ENCODE results near the gene PTPN20.

Gene PTPN20

GRCh38 chr10:47035819-47036337, 124.7 kb downstream of the PTPN20 start:
- CTCF ChIA-PET, result interaction anchor here (1.2 to 2.1 kb wide), 6 partner anchors 9 to 277 kb away, joined by 3 to 9 read pairs (median 4); no protein-coding TSS in a partner anchor
- DNase-seq, result no peak
- WGBS (ENCODE audit: insufficient coverage), result 93% methylated on average over 4 of the region's 4 CpGs
- no peaks in the 10 kb centered on the region for H3K9me3 ChIP-seq (ENCODE audit: control extremely low read depth in 1 of 5, control insufficient read depth in 4 of 5, insufficient read depth in 2 of 5, low read depth in 1 of 5, low read length in 4 of 5)
- H3K4me1 ChIP-seq (ENCODE audit: control extremely low read depth in 1 of 4, control insufficient read depth in 4 of 4, insufficient read depth in 4 of 4, low read length in 3 of 4), result no peaks in the 10 kb centered on the region
- H3K27ac ChIP-seq (ENCODE audit: insufficient read depth in 1 of 2, low read depth in 1 of 2, low read length in 2 of 2, poor library complexity in 1 of 2, severe bottlenecking in 2 of 2), result no peak overlapping the region
- H3K27me3 ChIP-seq (replicated peaks in 2 of 5; ENCODE audit: control insufficient read depth in 4 of 5, insufficient read depth in 5 of 5, low read length in 4 of 5), result peaks cover 0 to 3% (median 2%) of the 10 kb centered on the region in 5 experiments
- POLR2A ChIA-PET, result no interaction called here
- no peaks in the 10 kb centered on the region for H3K36me3 ChIP-seq (ENCODE audit: control insufficient read depth in 4 of 4, insufficient read depth in 4 of 4, low read length in 3 of 4)
- H3K4me3 ChIP-seq (ENCODE audit: control insufficient read depth in 1 of 7, extremely low read depth in 1 of 7, insufficient read depth in 4 of 7, low read depth in 2 of 7, low read length in 6 of 7), result no peak overlapping the region

GRCh38 chr10:47036771-47037170, 125.5 kb downstream of the PTPN20 start:
- 98% methylated on average over 6 of the region's 7 CpGs for WGBS (ENCODE audit: insufficient coverage)
- ChIA-PET CTCF (interaction anchor here (1.2 to 1.8 kb wide), 4 partner anchors 11 to 276 kb away, joined by 3 to 6 read pairs (median 4); no protein-coding TSS in a partner anchor), POLR2A (no interaction called here)
- Histone ChIP-seq H3K36me3 (ENCODE audit: control insufficient read depth in 4 of 4, insufficient read depth in 4 of 4, low read length in 3 of 4) (no peaks in the 10 kb centered on the region), H3K4me3 (ENCODE audit: control insufficient read depth in 1 of 7, extremely low read depth in 1 of 7, insufficient read depth in 4 of 7, low read depth in 2 of 7, low read length in 6 of 7) (no peak overlapping the region), H3K27ac (ENCODE audit: insufficient read depth in 1 of 2, low read depth in 1 of 2, low read length in 2 of 2, poor library complexity in 1 of 2, severe bottlenecking in 2 of 2) (no peak overlapping the region), H3K27me3 (replicated peaks in 2 of 5; ENCODE audit: control insufficient read depth in 4 of 5, insufficient read depth in 5 of 5, low read length in 4 of 5) (peaks cover 0 to 3% (median 2%) of the 10 kb centered on the region in 5 experiments), H3K9me3 (ENCODE audit: control extremely low read depth in 1 of 5, control insufficient read depth in 4 of 5, insufficient read depth in 2 of 5, low read depth in 1 of 5, low read length in 4 of 5) (no peaks in the 10 kb centered on the region), H3K4me1 (ENCODE audit: control extremely low read depth in 1 of 4, control insufficient read depth in 4 of 4, insufficient read depth in 4 of 4, low read length in 3 of 4) (no peaks in the 10 kb centered on the region)
- DNase-seq, result no peak

GRCh38 chr10:47037654-47038425, 126.6 kb downstream of the PTPN20 start:
- CTCF ChIA-PET, result interaction anchor here (1.5 to 2.7 kb wide), 3 partner anchors 10 to 274 kb away, joined by 5 to 16 read pairs (median 10); no protein-coding TSS in a partner anchor
- no peak for DNase-seq
- POLR2A ChIA-PET, result no interaction called here
- H3K4me3 ChIP-seq (ENCODE audit: control insufficient read depth in 1 of 7, extremely low read depth in 1 of 7, insufficient read depth in 4 of 7, low read depth in 2 of 7, low read length in 6 of 7), result no peak overlapping the region
- H3K27ac ChIP-seq (ENCODE audit: insufficient read depth in 1 of 2, low read depth in 1 of 2, low read length in 2 of 2, poor library complexity in 1 of 2, severe bottlenecking in 2 of 2), result no peak overlapping the region
- WGBS (ENCODE audit: insufficient coverage), result 98% methylated on average over 7 of the region's 10 CpGs
- peaks cover 0 to 3% (median 2%) of the 10 kb centered on the region in 5 experiments for H3K27me3 ChIP-seq (replicated peaks in 2 of 5; ENCODE audit: control insufficient read depth in 4 of 5, insufficient read depth in 5 of 5, low read length in 4 of 5)
- no peaks in the 10 kb centered on the region for H3K4me1 ChIP-seq (ENCODE audit: control extremely low read depth in 1 of 4, control insufficient read depth in 4 of 4, insufficient read depth in 4 of 4, low read length in 3 of 4)
- no peaks in the 10 kb centered on the region for H3K36me3 ChIP-seq (ENCODE audit: control insufficient read depth in 4 of 4, insufficient read depth in 4 of 4, low read length in 3 of 4)
- no peaks in the 10 kb centered on the region for H3K9me3 ChIP-seq (ENCODE audit: control extremely low read depth in 1 of 5, control insufficient read depth in 4 of 5, insufficient read depth in 2 of 5, low read depth in 1 of 5, low read length in 4 of 5)

GRCh38 chr10:47038881-47039561, 127.8 kb downstream of the PTPN20 start:
- 90% methylated on average over 10 of the region's 12 CpGs for WGBS (ENCODE audit: insufficient coverage)
- H3K4me1 ChIP-seq (ENCODE audit: control extremely low read depth in 1 of 4, control insufficient read depth in 4 of 4, insufficient read depth in 4 of 4, low read length in 3 of 4), result no peaks in the 10 kb centered on the region
- H3K27me3 ChIP-seq (replicated peaks in 2 of 5; ENCODE audit: control insufficient read depth in 4 of 5, insufficient read depth in 5 of 5, low read length in 4 of 5), result peaks cover 0 to 3% (median 0%) of the 10 kb centered on the region in 5 experiments
- POLR2A ChIA-PET, result no interaction called here
- no peak overlapping the region for H3K4me3 ChIP-seq (ENCODE audit: control insufficient read depth in 1 of 7, extremely low read depth in 1 of 7, insufficient read depth in 4 of 7, low read depth in 2 of 7, low read length in 6 of 7)
- no peaks in the 10 kb centered on the region for H3K9me3 ChIP-seq (ENCODE audit: control extremely low read depth in 1 of 5, control insufficient read depth in 4 of 5, insufficient read depth in 2 of 5, low read depth in 1 of 5, low read length in 4 of 5)
- H3K27ac ChIP-seq (ENCODE audit: insufficient read depth in 1 of 2, low read depth in 1 of 2, low read length in 2 of 2, poor library complexity in 1 of 2, severe bottlenecking in 2 of 2), result no peak overlapping the region
- CTCF ChIA-PET, result interaction anchor here (1.4 to 2.7 kb wide), 4 partner anchors 9 to 273 kb away, joined by 3 to 16 read pairs (median 8); no protein-coding TSS in a partner anchor
- no peak for DNase-seq
- H3K36me3 ChIP-seq (ENCODE audit: control insufficient read depth in 4 of 4, insufficient read depth in 4 of 4, low read length in 3 of 4), result no peaks in the 10 kb centered on the region

- Histone ChIP-seq H3K4me1 (ENCODE audit: control extremely low read depth in 1 of 4, control insufficient read depth in 4 of 4, insufficient read depth in 4 of 4, low read length in 3 of 4) (no peaks in the 10 kb centered on the region), H3K27me3 (replicated peaks in 2 of 5; ENCODE audit: control insufficient read depth in 4 of 5, insufficient read depth in 5 of 5, low read length in 4 of 5) (peaks cover 0 to 3% (median 0%) of the 10 kb centered on the region in 5 experiments), H3K27ac (ENCODE audit: insufficient read depth in 1 of 2, low read depth in 1 of 2, low read length in 2 of 2, poor library complexity in 1 of 2, severe bottlenecking in 2 of 2) (no peak overlapping the region), H3K4me3 (ENCODE audit: control insufficient read depth in 1 of 7, extremely low read depth in 1 of 7, insufficient read depth in 4 of 7, low read depth in 2 of 7, low read length in 6 of 7) (no peak overlapping the region), H3K9me3 (ENCODE audit: control extremely low read depth in 1 of 5, control insufficient read depth in 4 of 5, insufficient read depth in 2 of 5, low read depth in 1 of 5, low read length in 4 of 5) (no peaks in the 10 kb centered on the region), H3K36me3 (ENCODE audit: control insufficient read depth in 4 of 4, insufficient read depth in 4 of 4, low read length in 3 of 4) (no peaks in the 10 kb centered on the region)
- CTCF ChIA-PET, result interaction anchor here (1.4 to 2.7 kb wide), 4 partner anchors 8 to 272 kb away, joined by 3 to 16 read pairs (median 8); no protein-coding TSS in a partner anchor
- POLR2A ChIA-PET, result no interaction called here
- 94% methylated on average over 4 of the region's 4 CpGs for WGBS (ENCODE audit: insufficient coverage)
- no peak for DNase-seq
These were observed 128.3 kb downstream of the PTPN20 start for GRCh38 chr10:47039562-47039913.

GRCh38 chr10:47040041-47040491, 128.8 kb downstream of the PTPN20 start:
- H3K4me3 ChIP-seq (ENCODE audit: control insufficient read depth in 1 of 7, extremely low read depth in 1 of 7, insufficient read depth in 4 of 7, low read depth in 2 of 7, low read length in 6 of 7), result no peak overlapping the region
- peaks cover 0 to 3% (median 0%) of the 10 kb centered on the region in 5 experiments for H3K27me3 ChIP-seq (replicated peaks in 2 of 5; ENCODE audit: control insufficient read depth in 4 of 5, insufficient read depth in 5 of 5, low read length in 4 of 5)
- H3K27ac ChIP-seq (ENCODE audit: insufficient read depth in 1 of 2, low read depth in 1 of 2, low read length in 2 of 2, poor library complexity in 1 of 2, severe bottlenecking in 2 of 2), result no peak overlapping the region
- no peak for DNase-seq
- no peaks in the 10 kb centered on the region for H3K4me1 ChIP-seq (ENCODE audit: control extremely low read depth in 1 of 4, control insufficient read depth in 4 of 4, insufficient read depth in 4 of 4, low read length in 3 of 4)
- 96% methylated on average over 8 of the region's 9 CpGs for WGBS (ENCODE audit: insufficient coverage)
- no peaks in the 10 kb centered on the region for H3K9me3 ChIP-seq (ENCODE audit: control extremely low read depth in 1 of 5, control insufficient read depth in 4 of 5, insufficient read depth in 2 of 5, low read depth in 1 of 5, low read length in 4 of 5)
- POLR2A ChIA-PET, result no interaction called here
- no peaks in the 10 kb centered on the region for H3K36me3 ChIP-seq (ENCODE audit: control insufficient read depth in 4 of 4, insufficient read depth in 4 of 4, low read length in 3 of 4)
- CTCF ChIA-PET, result interaction anchor here (1.4 to 2.7 kb wide), 2 partner anchors 14 to 15 kb away, joined by 3 to 16 read pairs; no protein-coding TSS in a partner anchor
